GM19351 (cell line): ENCODE results near the gene COL11A2.

Experiments
- ATAC-seq: cut with Tn5 transposase; IDR thresholded peaks from one replicate; pipeline ENCODE4 v1.9.1; 2021; ENCODE audit warnings: mild to moderate bottlenecking, moderate library complexity; ENCODE audit not compliant: unreplicated experiment

The COL11A2 gene

GRCh38 chr6:33206864-33207551, 14.7 kb upstream of the COL11A2 start:
- no peak for ATAC-seq

- ATAC-seq: no peak
Measured at GRCh38 chr6:33206027-33206863, 14.0 kb upstream of the COL11A2 start.

GRCh38 chr6:33205191-33206026, 13.1 kb upstream of the COL11A2 start:
- ATAC-seq: no peak

DNA sequence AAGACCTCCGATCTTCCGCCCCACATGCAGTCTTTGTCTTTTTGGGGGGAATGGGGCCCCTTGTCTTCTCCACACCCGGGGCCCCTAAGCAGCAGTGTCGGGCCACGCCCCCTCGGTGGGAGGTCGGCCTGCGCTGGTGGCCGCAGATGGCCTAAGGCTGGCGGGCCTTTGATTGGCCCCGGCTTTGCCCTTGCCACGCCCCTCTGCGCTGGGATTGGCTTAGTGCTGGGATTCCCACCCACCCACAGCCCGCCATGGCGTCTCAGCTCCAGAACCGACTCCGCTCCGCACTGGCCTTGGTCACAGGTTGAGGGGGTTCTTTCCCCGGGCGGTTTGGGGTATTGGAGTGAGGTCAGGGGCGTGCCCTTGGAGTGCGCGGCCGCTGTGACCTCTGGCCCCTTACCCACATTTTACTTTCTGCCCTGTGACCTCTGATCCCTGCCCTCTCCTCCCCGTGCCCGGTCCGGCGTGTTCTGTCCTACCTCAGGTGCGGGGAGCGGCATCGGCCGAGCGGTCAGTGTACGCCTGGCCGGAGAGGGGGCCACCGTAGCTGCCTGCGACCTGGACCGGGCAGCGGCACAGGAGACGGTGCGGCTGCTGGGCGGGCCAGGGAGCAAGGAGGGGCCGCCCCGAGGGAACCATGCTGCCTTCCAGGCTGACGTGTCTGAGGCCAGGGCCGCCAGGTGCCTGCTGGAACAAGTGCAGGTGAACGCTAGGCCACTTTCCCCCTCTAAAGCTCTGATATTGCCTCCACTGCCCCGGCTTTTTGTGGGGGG, 12.3 kb upstream of the COL11A2 start, which contains the start of gene HSD17B8:
Gene HSD17B8, plus strand, starts transcription at position 241 of the 776 bp plus-strand sequence. Its CDS starts 14 bp downstream, at position 255.
- ATAC-seq: peak; percentile 54

DNA sequence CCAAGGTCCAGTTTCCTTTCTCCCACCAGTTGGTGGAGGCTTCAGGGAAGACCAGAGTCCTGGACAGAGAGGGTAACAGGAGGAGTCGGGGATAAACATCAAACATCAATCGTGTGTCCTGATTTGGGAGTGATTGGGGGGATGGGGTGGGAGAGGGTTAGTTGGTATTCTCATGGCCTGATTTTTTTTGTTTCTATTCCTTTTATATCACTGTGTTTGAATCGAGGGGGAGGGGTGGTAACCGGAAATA, 11.8 kb upstream of the COL11A2 start:
- no peak for ATAC-seq

- no peak for ATAC-seq
Measured at GRCh38 chr6:33203443-33204164, 11.3 kb upstream of the COL11A2 start.

DNA sequence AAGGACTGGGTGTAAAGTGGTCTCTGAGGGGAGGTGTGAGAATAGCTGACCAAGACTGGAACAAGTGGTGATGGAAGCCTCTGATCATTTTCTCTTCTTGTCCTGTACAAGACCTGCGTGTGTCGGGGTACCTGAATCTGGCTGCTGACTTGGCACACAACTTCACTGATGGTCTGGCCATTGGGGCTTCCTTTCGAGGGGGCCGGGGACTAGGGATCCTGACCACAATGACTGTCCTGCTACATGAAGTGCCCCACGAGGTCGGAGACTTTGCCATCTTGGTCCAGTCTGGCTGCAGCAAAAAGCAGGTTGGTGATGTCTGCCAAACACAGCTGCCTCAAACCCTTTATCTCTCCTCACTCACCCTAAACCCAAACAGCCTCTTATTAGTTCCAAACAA, 10.5 kb upstream of the COL11A2 start:
- no peak for ATAC-seq

- ATAC-seq: no peak
Measured at GRCh38 chr6:33201935-33202334, 9.7 kb upstream of the COL11A2 start.

DNA sequence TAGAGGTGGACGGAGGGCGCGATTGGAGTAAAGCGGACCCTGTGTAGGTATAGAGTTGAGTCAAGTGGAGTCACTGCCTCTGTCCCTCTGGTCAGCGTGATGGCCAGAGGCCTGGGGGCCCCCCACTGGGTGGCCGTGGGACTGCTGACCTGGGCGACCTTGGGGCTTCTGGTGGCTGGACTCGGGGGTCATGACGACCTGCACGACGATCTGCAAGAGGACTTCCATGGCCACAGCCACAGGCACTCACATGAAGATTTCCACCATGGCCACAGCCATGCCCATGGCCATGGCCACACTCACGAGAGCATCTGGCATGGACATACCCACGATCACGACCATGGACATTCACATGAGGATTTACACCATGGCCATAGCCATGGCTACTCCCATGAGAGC, 8.9 kb upstream of the COL11A2 start:
- no peak for ATAC-seq

DNA sequence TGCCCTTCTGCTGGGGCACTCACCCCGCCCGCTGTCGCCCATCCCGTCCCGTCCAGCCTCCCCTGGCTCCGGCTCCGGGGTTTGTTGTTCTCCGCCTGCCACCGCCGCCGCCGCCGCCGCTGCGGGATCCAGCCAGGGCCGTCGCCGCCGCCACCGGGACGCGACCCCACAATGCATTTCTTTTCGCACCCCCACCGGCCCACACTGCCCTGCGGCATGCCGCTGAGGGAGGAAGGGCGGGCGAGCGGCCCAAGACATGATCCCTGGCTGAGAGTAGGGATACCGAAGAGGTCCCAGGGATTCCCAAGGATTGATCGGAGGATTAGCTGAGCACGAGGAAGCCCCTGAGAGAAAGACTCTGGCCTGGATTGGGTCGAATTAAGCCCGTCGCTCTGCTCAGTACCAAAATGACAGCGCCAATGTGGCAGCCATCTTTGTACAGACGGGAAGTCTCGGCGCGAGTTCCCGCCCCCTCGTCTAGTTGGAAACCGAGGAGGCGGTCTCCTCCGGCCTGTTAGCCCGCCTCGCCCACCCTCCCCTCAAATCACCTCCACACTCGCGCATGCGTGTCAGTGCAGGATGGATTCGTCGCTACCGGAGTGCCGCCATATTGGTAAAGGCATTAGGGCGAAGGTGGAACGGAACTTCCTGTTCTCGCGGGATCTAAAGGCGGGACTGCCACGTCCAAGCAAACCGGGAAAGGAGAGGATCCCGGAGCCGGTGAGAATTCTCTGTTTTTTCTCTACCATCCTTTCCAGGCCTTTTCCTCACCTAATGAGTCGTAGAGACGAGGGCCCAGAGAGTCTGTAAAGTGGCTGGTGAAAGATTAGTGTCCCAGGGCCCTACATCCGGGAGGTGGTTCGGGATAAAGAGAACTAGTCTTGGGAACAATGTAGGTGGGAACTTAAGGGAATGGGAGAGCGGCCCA, 8.2 kb upstream of the COL11A2 start, which contains the start of the genes RXRB and SLC39A7:
Gene RXRB, minus strand, starts transcription at position 447 of the 928 bp plus-strand sequence. Its CDS starts 189 bp downstream, at position 258.
Gene SLC39A7, plus strand, starts transcription at position 649 of the 928 bp plus-strand sequence. CDS start 379 bp downstream, outside the sequence.
- ATAC-seq: peak; percentile 46

DNA sequence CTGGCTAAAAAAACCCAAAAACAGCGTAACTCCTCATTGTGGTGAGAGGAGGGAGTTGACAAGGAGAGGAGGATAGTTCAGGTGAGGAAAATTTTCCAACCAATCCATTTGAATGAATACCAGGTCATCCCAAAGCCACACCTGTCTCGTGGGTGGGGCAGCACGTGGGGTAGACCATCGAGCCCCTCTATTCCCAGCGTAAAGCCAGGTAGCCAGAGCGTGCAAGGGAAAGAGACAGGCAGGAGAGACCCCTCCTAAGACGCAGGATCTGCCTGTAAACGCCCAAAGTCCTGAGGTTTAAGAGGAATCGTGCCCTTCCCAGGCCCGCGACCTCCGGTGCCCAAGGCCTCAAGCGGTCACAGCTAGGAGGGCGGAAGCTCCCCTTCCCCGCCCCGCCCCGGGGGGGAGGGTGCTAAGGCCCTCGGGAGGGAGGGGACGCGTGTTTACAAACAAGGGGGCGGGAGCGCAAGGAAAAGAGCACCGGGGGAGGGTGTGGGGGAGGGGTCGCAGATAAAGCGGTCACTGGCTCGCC, 7.5 kb upstream of the COL11A2 start:
- ATAC-seq: peak; percentile 27

DNA sequence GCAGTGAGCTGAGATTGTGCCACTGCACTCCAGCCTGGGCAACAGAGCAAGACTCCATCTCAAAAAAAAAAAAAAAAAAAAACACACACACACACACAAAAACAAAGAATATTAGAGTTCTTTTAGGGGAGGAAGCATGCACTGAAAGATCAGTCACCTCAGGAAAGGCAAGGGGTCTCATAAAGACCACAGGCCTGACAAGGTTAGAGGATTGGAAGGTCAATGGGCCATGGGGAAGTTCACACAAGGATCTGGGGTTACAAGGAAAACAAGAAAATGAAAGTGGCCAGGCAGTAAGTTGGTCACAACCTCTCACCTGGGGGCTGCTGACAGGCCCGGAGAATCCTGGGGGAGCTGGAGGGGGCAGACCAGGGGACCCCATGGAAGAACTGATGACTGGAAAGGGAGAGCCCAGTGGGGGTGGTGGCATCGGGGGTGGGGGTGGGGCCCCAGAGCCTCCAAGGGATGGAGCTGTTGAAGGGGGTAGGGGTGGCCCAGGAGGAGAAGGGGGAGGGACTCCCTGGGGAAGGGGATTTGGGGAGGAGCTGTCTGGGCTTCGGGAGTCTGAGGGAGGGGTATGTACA, 6.7 kb upstream of the COL11A2 start:
- ATAC-seq: no peak

DNA sequence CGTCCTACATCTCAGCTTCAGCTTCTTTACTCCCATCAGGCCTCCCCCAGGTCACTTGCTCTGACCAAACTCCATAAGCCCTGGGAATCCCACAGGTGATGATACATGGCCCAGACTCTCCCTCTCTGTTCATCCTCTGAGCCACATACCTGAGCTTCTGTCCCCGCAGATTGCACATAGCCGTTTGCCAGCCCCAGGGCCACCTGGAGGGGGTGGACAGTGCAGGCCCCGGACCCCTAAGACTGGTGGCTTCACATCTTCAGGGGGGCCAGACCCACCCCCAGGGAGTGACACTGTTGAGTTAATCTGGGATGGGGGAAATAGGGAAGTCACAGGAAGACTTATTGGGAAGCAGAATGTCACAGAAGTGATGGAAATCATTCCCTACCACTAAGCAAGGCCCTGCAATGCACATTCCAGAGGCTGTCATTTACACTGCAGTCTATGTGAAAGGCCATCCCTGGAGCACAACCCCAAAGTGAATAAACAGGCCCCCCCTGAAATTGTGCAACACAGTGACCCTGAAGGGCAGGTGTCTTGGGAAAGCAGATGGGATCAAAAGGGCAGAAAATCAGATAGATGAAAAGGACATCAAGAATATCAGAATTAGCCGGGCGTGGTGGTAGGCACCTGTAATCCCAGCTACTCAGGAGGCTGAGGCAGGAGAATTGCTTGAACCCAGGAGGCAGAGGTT, 6.0 kb upstream of the COL11A2 start:
- no peak for ATAC-seq

DNA sequence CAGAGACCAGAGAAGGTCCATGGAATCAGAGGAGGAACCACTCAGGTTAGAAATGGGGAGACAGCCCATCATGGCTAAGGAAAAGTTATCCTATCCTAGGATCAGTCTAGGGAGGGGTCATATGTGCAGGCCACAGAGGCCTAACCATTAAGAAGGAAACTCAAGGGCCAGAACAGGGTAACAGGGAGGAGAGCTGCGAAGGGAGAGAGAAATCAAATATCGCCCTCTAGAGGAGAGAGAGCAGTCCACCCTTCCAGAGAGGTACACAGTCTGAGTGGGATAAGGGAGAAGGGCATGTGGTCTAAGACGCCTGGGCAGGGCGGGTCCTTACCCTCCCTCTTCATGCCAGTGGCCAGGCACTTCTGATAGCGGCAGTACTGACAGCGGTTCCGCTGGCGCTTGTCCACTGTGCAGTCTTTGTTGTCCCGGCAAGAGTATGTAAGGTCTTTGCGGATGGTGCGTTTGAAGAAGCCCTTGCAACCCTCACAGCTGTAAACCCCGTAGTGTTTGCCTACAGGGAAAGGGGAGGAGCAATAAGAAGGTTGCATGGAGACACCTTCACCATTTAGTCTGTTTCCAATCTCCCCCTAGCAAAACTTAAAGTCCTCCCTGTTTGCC, 5.3 kb upstream of the COL11A2 start:
- ATAC-seq: no peak

DNA sequence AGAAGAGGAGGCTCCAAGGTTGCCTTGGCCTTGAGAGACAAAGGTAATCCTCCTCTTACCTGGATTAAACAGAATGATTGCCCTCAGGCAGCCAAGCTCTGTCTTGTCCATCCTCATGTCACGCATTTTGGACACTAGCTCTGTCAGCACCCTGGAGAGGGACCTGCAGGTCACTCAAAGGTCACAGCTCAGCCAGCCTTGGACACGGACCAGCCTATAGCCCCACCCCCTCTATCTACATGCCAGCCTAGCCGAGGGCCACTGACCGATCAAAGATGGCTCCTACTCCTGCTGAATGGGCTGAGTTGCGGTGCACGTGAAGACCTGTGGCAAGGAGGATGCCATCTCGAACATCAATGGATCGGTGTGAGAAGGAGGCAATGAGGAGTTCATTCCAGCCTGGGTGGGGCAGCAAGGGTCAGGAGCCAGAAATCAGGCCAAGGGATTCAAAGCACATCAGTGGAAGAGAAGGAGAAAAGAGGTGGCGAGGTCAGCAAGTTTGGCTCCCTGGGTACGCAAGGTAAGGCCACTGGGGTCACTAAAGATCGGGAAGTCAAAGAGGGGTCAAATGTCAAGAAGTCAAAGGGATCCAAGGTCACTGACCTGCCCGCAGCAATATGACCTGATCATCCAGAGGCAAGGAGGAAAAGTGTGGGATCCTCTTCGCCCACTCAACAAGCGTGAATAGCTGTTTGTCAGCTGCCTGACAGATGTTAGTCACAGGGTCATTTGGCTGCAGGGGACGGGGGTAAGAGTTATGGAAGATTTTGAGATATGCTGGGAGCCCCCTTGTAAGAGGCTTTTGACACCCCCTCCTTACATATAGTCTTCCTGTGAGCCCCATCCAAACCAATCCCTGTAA, 3.3 kb upstream of the COL11A2 start:
- no peak for ATAC-seq

- no peak for ATAC-seq
Measured at GRCh38 chr6:33194431-33194979, 2.2 kb upstream of the COL11A2 start.
